GM10248 (cell line): Measurements from ENCODE around the gene TXNDC17.

Experiments
- CTCF ChIA-PET: fragments of 300-600 bp; sonication (Branson Sonifier 250); formaldehyde crosslinking; extraction: SDS; loops from one replicate; lab custom pipeline; 2021; ENCODE audit warnings: antibody characterized with exemption; lab: Yijun Ruan, JAX
- POLR2A ChIA-PET: fragments of 350-650 bp; sonication (Branson Sonifier 250); formaldehyde crosslinking; extraction: SDS; loops from one replicate; lab custom pipeline; 2020; ENCODE audit warnings: antibody characterized with exemption; lab: Yijun Ruan, JAX
- DNase-seq: peaks from one replicate; pipeline ENCODE4 v3.0.0; 2012; ENCODE audit errors: extremely low spot score
- TF ChIP-seq, protein P1 (sequence below): IDR thresholded peaks from 2 replicates; pipeline ENCODE4 v1.5.1; 2012; ENCODE audit warnings: mild to moderate bottlenecking, low read depth; ENCODE audit errors: extremely low read depth, missing control alignments, control extremely low read depth

The TXNDC17 gene

GRCh38 chr17:6677946-6678345 is 37.1 kb downstream of the TXNDC17 start:
- no peak for DNase-seq
- TF ChIP-seq, protein P1, sequence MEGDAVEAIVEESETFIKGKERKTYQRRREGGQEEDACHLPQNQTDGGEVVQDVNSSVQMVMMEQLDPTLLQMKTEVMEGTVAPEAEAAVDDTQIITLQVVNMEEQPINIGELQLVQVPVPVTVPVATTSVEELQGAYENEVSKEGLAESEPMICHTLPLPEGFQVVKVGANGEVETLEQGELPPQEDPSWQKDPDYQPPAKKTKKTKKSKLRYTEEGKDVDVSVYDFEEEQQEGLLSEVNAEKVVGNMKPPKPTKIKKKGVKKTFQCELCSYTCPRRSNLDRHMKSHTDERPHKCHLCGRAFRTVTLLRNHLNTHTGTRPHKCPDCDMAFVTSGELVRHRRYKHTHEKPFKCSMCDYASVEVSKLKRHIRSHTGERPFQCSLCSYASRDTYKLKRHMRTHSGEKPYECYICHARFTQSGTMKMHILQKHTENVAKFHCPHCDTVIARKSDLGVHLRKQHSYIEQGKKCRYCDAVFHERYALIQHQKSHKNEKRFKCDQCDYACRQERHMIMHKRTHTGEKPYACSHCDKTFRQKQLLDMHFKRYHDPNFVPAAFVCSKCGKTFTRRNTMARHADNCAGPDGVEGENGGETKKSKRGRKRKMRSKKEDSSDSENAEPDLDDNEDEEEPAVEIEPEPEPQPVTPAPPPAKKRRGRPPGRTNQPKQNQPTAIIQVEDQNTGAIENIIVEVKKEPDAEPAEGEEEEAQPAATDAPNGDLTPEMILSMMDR = no peak
- POLR2A ChIA-PET = no interaction called here
- CTCF ChIA-PET = interaction anchor here (1.2 to 4.6 kb wide), 3 partner anchors 12 to 17 kb away, joined by 3 to 26 read pairs (median 3); no protein-coding TSS in a partner anchor

GRCh38 chr17:6679241-6679640 is 38.4 kb downstream of the TXNDC17 start:
- POLR2A ChIA-PET = no interaction called here
- CTCF ChIA-PET = interaction anchor here (0.9 to 4.6 kb wide), 2 partner anchors 13 to 325 kb away, joined by 3 to 26 read pairs; no protein-coding TSS in a partner anchor
- DNase-seq = no peak
- TF ChIP-seq, protein P1 = no peak

GRCh38 chr17:6681176-6681575 is 40.3 kb downstream of the TXNDC17 start:
- DNase-seq = no peak
- ChIA-PET POLR2A (no interaction called here), CTCF (interaction anchor here (2.0 kb wide), 1 partner anchor 15 kb away, joined by 4 read pairs; no protein-coding TSS in a partner anchor)
- TF ChIP-seq, protein P1 = no peak

DNA sequence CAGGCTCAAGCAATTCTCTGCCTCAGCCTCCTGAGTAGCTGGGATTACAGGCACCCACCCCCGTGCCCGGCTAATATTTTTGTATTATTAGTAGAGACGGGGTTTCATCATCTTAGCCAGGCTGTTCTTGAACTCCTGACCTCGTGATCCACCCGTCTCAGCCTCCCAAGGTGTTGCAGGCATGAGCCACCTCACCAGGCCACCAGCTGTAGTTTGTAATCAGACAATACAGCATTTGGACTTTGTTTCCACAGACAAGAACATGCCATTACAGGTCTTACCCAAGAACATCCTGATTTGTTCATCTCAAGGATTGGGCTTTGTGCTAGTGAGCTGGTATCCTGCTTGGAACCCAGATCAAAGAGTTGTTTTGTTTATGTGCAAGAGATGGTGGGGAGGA is 40.8 kb downstream of the TXNDC17 start:
- ChIA-PET CTCF (interaction anchor here (1.9 to 2.0 kb wide), 2 partner anchors 13 to 15 kb away, joined by 4 to 5 read pairs; no protein-coding TSS in a partner anchor), POLR2A (no interaction called here)
- TF ChIP-seq, protein P1 = no peak
- no peak for DNase-seq

DNA sequence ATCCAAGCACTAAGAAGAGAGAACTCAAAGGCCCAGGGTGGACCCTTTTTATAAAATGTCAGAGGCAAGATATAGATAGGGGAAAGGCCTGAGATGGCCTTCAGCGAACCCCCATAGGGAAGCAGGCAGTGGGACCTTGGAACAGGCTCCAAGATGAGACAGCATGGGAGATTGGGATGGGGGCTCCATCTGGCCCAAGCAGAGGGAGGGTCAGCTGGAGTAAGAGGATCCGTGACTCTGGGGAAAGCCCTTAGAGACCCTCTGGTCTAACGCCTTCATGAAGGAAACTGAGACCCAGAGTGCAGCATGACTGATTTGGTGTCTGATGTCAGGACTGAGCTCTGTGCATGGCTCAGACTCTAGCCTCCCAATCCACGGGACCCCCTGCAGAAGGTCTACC is 41.5 kb downstream of the TXNDC17 start:
- DNase-seq = no peak
- TF ChIP-seq, protein P1 = no peak
- CTCF ChIA-PET = interaction anchor here (1.9 to 2.0 kb wide), 2 partner anchors 13 to 16 kb away, joined by 4 to 5 read pairs; no protein-coding TSS in a partner anchor
- POLR2A ChIA-PET = no interaction called here

- TF ChIP-seq, protein P1 = no peak
- POLR2A ChIA-PET = no interaction called here
- CTCF ChIA-PET = interaction anchor here (1.9 kb wide), 1 partner anchor 12 kb away, joined by 5 read pairs; no protein-coding TSS in a partner anchor
- DNase-seq = no peak
Measured at GRCh38 chr17:6683081-6683684, 42.3 kb downstream of the TXNDC17 start.
